Left cardiac atrium (tissue), 4 donors: ENCODE data around the gene EMC6. TPM values are rescaled to one million over a fixed set of nuclear protein-coding genes. Genes with fewer than 3 reads are reported as not detected.
"Not testable (repeated sequence)": the region's sequence is repeated elsewhere in the genome, so short reads cannot be mapped to it uniquely, and the experiment has no call there.

Source experiments
- ATAC-seq, 2 donors: fragments of 200-7000 bp; cut with Tn5 transposase; one replicate each; pipeline ENCODE4 v1.9.1; 2020; ENCODE audit warnings: mild to moderate bottlenecking in 2 of 2, moderate library complexity in 2 of 2
- DNase-seq: peaks from one replicate; pipeline ENCODE4 v3.0.0-alpha.2; 2020
- intact Hi-C, 2 donors: fragments of 100-400 bp; cut with DNase I; formaldehyde crosslinking; loops; one replicate each; pipeline versions ENCODE4 v1.14.1 to v1.15.1; 2022 to 2023
- total RNA-seq, 2 donors: library from RNA; stranded (reverse); fragmentation: NEBNext Ultra II Directional; extraction: Animal tissue kit (Norgen Biotek cat#: 25700); gene quantifications; one replicate each; pipeline ENCODE4 v1.2.1, GENCODE V29; 2021
- donor health status: DM: no; HTN: yes; CAD: no.
- donor health status: DM: no; HTN: yes; CAD: no; lungs with severe emphysema.
- donor health status: DM: yes; HTN: yes; CAD: no.
- donor health status: Dilated cardiomyopathy.

EMC6 gene
- total RNA-seq, 2 donors from 2014 or later: 51.8 to 51.9 TPM

DNA sequence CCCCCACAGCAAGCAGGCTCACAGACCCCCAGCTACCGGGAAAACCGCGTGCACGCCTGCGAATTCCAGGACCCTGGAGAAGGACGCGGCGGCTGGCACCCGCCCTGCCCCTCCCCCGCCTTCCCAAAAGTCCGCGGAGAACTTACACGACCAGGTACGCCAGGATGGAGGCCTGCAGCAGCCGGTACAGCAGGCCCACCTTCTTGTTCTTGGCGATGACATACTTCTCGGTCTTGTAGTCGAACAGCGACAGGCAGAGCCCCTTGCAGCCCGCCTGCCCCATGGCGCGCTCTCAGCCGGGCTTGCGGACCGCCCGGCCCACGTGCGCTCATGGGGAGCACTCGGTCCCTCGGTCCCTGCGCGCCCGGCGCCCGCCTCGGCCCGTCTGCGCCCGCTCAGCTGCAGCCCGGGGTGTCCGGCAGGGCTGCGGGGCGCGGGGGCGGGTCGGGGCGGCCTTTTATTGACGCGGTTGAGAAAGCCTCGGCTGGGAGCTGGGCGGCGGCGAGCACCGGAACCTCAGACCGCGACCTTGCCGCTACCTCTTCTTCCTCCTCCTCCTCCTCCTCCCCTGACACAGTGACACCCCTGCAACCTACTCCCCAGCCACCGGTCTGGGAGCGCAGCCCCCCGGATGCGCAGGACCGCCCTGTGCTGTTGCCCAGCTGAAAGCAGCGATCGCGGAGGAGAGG is 27.3 kb downstream of the EMC6 start, which contains the start of gene P2RX5:
Gene P2RX5 (minus strand): TSS at position 433 of the 689 bp plus-strand sequence. CDS start 150 bp downstream, at position 283.
- DNase-seq: no peak
- peak; percentile 49 to 66 for ATAC-seq
- intact Hi-C loops: no loop called here

DNA sequence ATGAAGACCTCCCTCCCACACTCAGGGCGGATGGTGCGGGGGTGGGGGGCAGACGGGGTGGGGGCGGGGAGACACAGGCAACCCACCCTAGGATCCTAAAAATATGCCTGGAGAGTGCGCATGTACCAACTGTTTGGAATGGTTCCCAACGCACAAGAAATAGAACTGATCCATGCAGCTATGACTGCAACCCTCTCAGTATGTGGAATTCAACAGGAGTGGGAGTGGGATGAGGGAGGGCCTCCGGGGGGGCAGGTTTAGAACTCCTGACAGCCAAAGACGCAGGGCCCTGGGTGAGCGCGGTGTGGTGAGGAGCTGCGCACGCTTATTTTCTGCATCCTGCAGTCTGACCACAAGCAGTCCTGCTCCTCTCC is 28.5 kb downstream of the EMC6 start:
- ATAC-seq (peak in 1 of 2 donors; percentile 5), DNase-seq (no peak)
- intact Hi-C loops: no loop called here

DNA sequence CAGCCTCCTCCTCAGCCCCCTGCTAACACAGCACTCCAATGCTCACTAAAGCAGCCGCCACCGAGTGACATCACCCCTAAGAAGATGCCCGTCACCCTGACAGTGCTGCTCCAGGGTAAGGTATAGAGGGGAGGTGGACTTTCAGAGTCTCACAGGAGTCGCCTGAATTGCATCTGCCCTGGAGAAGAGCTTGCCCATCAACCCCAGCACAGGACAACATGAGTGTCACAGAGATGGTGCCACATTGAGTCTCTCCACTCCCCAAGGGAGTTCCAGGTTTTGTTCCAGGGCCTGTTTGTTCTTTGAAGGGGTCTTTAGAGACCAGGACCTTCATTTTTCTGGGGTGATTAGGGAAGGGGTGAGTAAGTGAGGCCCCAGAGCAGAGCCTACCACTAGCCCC is 29.5 kb downstream of the EMC6 start:
- no peak for ATAC-seq
- intact Hi-C loops: no loop called here

DNA sequence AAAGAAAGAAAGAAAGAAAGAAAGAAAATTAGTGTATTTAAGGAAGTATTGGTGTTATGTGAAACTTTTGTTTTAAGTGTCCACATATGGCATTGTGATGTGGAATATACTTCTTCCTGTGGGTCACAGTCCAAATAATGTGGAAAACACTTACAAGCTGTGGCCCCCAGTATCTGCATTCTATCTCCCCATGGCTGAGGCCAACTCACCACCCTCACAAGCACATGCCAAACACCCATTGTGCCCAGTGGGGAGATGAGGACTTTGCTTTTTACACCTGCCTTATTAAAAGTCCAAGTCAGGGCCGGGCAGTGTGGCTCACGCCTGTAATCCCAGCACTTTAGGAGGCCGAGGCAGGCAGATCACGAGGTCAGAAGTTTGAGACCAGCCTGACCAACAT is 31.3 kb downstream of the EMC6 start:
- no peak for ATAC-seq
- DNase-seq: no peak
- intact Hi-C loops: no loop called here

More for the DNA sequence above, 29.5 kb downstream of the EMC6 start:
- no peak for DNase-seq

DNA sequence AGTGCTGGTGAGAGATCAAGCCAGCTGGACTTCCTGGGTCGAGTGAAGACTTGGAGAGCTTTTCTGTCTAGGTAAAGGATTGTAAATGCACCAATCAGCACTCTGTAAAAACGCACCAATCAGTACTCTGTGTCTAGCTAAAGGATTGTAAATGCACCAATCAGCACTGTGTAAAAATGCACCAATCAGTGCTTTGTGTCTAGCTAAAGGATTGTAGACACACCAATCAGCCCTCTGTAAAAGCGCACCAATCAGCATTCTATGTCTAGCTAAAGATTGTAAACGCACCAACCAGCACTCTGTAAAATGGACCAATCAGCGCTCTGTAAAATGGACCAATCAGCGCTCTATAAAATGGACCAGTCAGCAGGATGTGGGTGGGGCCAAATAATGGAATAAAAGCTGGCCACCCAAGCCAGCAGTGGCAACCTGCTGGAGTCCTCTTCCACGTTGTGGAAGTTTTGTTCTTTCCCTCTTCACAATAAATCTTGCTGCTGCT is 33.5 kb downstream of the EMC6 start:
- intact Hi-C loops, DNase-seq, ATAC-seq: not testable (repeated sequence)

DNA sequence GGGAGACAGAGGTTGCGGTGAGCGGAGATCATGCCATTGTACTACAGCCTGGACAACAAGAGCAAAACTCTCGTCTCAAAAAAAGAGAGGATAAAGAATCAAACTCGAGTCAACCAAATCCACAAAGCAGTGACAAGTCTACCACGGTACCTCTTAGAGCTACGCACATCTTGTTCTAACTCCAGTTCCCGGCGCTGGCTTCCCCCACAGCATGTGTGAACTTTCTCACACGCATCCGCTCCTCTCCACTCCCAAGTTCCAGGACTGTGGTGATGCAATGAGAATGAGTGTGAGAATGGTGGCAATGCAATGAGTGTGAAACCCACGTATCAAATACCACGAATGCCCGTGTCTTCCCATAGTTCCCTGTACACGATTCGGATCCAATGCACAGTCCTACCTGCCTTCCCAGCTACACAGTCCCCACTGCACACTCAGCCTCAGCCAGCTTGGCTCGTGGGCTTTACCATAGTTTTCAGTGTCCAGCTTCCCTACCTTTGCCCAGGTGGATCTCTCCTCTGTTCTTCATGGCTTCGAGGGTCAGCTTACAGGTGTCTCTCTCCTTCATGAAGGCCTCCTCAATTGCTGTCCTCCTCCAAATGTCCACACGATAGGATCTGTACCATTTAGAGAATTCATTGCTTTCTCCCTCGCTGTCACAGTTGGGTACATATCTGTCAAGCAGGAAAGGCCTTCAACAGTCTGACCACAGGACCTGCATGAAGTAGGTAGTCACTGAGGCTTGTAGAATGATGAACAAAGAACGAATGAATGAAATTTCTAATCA is 36.5 kb downstream of the EMC6 start:
- DNase-seq (no peak), ATAC-seq (no peak)
- intact Hi-C loops: no loop called here

DNA sequence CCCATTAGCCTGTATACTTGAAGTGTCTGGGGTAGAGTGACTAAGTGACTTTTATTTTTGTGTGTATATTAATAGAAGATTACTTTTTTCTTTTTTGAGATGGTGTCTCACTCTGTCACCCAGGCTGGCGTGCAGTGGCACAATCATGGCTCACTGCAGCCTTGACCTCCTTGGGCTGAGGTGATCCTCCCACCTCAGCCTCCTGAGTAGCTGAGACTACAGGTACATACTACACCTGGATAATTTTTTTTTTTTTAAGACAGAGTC is 37.0 kb downstream of the EMC6 start:
- ATAC-seq, DNase-seq, intact Hi-C loops: not testable (repeated sequence)

DNA sequence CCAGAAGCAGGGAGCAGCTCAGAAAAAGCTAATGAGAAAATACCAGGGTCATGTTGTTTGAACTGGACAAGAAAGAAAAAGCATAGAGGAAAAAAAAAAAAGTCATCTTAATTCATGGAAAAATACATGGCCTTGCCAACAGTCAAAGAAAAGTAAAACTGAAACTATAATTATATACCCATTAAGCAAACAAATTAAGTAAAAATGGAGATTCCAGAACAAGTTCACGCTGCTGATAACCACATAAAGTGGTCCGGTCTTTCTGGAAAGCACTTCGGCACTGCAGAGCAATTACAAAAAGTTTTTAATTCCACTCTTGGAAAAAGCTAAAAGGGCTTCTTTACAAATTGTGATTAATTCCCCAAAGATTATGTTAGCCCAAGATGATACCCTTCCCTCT is 39.8 kb downstream of the EMC6 start:
- ATAC-seq: no peak
- DNase-seq: no peak
- intact Hi-C loops: no loop called here

DNA sequence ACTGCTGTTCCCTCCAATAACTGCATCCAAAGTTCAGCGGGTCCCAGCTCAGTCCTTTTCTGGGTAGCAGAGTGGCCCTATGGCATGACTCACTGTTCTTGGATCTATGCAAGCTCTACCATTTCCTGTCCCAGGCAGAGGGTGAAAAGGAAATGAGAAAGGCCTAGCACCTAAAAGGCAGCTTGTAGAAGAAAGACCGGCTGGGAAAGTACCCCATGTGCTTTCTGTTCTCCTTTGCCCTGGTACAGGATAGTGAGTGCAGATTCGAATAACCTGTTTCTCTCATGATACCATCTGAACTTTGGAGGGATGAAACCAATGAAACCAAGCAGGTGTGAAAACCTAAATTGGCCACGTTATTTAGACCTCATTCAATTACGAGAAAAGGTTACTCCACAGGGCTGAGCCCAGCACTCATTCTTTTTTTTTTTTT is 42.4 kb downstream of the EMC6 start:
- no peak for DNase-seq
- intact Hi-C loops: no loop called here
- ATAC-seq: peak; percentile 66 to 80

DNA sequence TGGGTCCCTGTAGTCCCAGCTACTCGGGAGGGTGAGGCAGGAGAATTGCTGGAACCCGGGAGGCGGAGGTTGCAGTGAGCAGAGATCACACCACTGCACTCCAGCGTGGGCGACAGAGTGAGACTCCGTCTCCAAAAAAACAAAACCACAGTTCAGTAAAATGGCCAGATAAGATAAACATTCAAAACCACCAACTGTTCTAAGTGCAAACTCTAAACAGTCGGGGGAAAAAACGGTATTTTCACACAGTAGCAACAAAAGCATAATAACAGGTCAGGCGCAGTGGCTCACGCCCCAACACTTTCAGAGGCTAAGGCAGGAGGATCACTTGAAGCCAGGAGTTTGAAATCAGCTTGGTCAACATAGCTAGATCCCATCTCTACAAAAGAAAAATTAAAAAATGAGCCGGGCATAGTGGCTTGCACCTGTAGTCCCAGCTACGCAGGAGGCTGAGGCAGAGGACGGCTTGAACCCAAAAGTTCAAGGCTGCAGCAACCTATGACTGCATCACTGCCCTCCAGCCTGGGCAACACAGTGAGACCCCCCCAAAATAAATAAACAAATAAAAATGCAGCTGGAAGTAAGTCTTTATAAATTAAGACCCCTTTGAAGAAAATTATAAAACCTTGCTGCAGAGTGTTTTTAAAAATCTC is 44.3 kb downstream of the EMC6 start:
- DNase-seq: no peak
- intact Hi-C loops: no loop called here
- no peak for ATAC-seq

DNA sequence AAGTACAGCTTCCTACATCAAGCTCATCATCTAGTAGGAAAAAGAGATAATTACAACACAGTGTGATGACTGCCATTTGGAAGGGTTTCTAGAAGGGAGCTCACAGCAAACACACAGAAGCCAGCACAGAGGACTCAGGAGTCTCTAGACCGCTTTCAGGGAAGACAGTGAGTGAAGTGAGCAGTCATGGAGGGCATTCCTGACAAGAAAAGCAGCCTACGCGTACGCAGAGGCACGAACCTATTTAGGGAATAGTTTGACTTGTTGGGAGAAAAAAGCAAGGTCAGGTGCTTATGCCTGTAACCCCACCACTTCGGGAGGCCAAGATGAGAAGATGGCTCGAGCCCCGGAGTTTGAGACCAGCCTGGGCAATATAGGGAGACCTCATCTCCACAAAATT is 46.7 kb downstream of the EMC6 start:
- intact Hi-C loops: no loop called here
- ATAC-seq (no peak), DNase-seq (no peak)

DNA sequence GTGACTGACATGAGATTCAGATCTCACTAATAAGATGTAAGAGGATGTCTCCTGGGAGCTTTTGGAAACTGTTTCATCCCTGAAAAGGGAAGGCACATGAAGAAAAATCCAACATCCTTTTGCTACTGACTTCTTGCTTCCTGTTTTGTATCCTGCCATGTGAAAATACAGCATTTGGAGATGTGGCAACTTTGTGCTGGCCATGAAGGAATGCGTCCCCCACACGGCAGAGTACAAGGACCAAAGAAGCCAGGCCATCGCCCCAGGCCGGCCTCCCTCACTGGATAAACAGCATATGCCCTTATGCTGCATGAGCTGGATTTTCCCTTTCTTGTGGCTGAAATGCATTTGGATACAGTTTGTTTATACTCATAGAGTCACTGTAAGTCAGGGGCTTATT is 49.6 kb downstream of the EMC6 start:
- DNase-seq (no peak), ATAC-seq (no peak)
- intact Hi-C loops: no loop called here

DNA sequence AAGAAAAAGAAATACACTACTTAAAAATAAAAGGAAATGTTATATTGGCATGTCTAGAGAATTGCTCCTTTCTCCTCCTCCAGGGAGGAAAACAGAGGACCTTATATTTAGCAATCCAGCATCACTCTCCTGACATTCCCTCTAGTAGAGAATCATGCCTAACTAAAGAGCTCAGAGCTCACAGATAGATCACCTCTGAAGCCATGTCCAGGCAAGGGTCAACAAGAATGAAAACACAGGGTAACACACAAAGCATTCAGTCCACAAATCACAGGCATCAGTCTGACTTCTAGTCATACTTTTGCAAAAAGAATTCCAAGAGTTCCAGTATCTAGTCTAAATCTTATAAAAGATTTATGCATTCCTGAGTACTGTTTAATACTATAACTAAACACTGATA is 50.7 kb downstream of the EMC6 start:
- ATAC-seq (no peak), DNase-seq (no peak)
- intact Hi-C loops: no loop called here

Other genes starting within 250 kb of the EMC6 start
- gene OR1E2, start 235.0 kb upstream of the EMC6 start, total RNA-seq: not detected
- under 1 TPM in 1 of 2 donors, not detected in 1; 0.35 TPM for gene SPATA22, start 197.0 kb upstream of the EMC6 start, total RNA-seq
- gene ASPA, start 192.8 kb upstream of the EMC6 start, total RNA-seq: 1 to 10 TPM; 3.1 to 5.0 TPM
- 1 to 10 TPM; 1.2 to 2.1 TPM for gene TRPV3, start 111.0 kb upstream of the EMC6 start, total RNA-seq
- 1 to 10 TPM; 3.3 to 3.4 TPM for gene TRPV1, start 59.4 kb upstream of the EMC6 start, total RNA-seq
- gene SHPK, start 32.6 kb upstream of the EMC6 start, total RNA-seq: 1 to 10 TPM; 4.6 to 6.1 TPM
- gene CTNS, start 32.1 kb upstream of the EMC6 start, total RNA-seq: 1 to 10 TPM; 8.3 to 9.6 TPM
- 100 to 1,000 TPM; 116 to 142 TPM for gene TAX1BP3, start 234 bp upstream of the EMC6 start, total RNA-seq
- 10 to 100 TPM in 1 of 2 donors, 1 to 10 TPM in 1; 7.7 to 13.5 TPM for gene P2RX5, start 27.3 kb downstream of the EMC6 start, total RNA-seq
- gene HASPIN, start 55.1 kb downstream of the EMC6 start, total RNA-seq: under 1 TPM; 0.16 to 0.47 TPM
- 10 to 100 TPM; 15.7 to 20.5 TPM for gene ITGAE, start 132.4 kb downstream of the EMC6 start, total RNA-seq
- gene NCBP3, start 177.4 kb downstream of the EMC6 start, total RNA-seq: 10 to 100 TPM; 16.3 to 24.4 TPM
- 1 to 10 TPM; 4.1 to 5.1 TPM for gene CAMKK1, start 224.2 kb downstream of the EMC6 start, total RNA-seq
- gene P2RX1, start 247.7 kb downstream of the EMC6 start, total RNA-seq: 1 to 10 TPM in 1 of 2 donors, under 1 TPM in 1; 0.62 to 3.5 TPM